Fibroblast of skin of left quadriceps (primary cell): ENCODE data around the gene IFNLR1.

Experiments
- DNase-seq, 2 experiments: peaks; one replicate each; pipeline ENCODE4 v3.0.0-alpha.2; 2013; ENCODE audit warnings: low read depth in 2 of 2

The IFNLR1 gene

DNA sequence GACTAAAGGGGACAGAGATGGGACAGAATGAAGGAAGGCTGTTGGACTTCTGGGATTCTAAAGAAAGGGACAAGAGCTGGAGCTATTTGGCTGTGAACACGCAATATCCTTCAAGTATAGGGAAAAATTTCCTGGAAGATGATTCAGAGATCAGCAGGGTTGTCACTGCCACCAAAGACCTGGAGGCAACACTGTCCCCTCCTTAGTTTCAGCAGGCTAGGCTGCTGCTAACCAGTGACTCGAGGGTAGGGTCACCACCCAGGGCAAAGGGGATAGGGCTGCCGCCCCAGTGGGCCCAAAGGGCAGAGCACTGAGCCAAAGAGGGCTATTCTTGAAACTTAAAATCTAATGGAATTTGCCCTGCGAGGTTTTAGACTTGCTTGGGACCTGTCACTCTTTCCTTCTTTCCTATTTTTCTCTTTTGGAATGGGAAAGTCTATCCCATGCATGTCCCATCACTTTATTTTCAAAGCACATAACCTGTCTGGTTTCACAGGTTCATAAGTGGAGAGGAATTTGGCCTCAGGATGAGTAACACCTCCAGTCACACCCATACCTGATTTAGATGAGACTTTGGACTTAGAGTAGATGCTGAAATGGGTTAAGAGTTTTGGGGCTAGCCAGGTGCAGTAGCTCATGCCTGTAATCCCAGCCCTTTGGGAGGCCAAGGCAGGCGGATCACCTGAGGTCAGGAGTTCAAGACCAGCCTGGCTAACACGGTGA, 11.9 kb downstream of the IFNLR1 start:
- DNase-seq = no peak

DNA sequence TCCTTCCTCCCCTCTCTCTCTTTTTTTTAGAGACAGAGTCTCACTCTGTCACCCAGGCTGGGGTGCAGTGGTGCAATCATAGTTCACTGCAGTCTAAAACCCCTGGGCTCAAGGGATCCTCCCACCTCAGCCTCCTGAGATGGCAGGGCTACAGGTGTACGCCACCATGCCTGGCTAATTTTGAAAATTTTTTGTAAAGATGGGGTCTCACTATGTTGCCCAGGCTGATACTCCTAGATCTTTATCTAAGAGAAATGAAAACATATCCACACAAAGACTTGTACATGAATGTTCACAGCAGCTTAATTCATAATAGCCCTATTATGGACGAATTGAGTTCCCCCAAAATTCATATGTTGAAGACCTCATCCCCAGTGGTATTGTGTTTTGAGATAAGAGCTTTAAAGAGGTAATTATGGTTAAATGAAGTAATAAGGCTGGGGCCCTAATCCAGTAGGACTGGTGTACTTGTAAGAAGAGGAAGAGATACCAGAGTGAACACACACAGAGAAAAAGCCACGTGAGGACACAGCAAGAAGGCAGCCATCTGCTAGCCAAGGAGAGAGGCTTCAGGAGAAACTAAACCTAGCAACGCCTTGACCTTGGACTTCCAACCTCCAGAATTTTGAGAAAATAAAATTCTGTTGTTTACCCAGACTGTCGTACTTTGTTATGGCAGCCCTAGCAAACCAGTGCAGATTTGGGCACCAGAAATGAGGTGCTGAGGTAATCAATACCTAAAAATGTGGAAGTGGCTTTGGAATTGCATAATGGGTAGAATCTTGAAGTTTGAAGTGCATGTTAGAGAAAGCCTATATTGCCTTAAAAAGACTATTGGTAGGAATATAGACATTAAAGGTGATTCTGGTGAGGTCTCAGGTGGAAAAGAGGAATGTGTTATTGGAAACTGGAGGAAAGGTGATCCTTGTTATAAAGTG, 13.2 kb downstream of the IFNLR1 start:
- DNase-seq = no peak

DNA sequence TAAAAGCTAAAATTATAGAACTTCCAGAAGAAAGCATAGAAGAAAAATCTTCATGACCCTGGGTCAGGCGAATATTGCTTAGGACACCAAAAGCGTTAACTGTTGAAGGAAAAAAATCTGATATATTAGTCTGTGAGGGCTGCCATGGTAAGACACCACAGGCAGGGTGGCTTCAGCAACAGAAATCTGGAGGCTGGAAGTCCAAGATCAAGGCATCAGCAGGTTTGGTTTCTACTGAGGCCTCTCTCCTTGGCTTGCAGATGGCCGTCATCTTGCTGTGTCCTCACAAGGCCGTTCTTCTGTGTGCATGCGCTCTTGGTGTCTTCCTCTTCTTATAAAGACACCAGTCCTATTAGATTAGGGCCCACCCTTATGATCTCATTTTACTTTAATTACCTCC, 14.5 kb downstream of the IFNLR1 start:
- no peak for DNase-seq

DNA sequence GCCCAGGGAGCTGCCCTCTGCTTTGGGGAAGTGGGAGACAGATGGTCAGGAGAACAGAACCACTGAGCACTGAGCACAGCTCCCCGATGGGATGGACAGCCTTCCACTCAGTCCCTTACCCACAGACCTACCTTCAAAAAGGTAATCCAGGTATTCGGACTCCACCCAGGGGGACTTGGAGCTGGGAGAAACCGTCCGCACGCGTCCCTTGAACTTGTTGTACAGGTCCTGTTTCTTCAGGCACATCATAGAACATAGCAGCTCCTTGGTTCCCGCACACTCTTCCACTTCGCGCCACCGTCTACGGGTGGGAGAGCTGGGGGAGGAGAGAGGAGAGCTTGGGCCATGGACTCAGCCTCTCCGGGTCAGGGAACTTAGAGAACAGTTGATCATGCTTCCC, 17.8 kb downstream of the IFNLR1 start:
- no peak for DNase-seq

DNA sequence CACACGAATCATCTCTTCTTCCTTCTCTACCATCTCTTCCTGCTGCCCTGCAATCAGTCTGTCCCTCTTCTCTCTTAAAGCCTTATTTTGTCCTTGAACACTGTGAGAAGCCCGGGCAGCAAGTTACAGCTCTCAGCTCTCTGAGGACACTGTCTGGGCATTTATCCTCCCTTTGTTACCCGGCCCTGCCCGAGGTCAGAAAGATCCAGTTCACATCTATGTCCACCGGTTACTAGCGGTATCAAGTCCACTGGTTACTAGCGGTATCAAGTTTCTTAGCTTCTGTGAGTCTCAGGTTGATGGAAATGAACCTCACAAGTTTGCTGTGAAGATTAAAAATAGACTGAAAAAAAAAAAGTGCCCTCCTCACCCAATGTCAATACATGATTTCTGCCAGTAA, 18.8 kb downstream of the IFNLR1 start:
- no peak for DNase-seq

GRCh38 chr1:24167008-24167407, 20.1 kb downstream of the IFNLR1 start:
- DNase-seq = no peak

DNA sequence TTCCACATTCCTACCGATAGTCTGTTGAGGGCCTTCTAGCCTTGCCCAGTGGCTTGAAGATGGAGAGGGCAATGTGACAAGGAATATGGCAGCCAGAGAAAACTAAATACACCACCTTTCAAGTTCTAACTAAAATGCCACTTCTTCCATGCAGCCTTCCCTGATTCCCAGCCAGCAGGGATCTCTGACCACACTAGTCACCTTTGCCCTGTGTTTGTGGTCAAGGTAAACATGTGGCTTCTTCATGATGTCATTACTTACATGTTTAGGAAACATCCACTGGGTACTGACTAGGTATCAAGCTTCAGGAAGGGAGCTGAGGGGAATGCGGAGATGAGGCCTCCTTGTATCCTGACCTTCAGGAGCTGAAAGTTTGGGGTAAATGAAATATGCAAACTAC, 21.6 kb downstream of the IFNLR1 start:
- DNase-seq = no peak

DNA sequence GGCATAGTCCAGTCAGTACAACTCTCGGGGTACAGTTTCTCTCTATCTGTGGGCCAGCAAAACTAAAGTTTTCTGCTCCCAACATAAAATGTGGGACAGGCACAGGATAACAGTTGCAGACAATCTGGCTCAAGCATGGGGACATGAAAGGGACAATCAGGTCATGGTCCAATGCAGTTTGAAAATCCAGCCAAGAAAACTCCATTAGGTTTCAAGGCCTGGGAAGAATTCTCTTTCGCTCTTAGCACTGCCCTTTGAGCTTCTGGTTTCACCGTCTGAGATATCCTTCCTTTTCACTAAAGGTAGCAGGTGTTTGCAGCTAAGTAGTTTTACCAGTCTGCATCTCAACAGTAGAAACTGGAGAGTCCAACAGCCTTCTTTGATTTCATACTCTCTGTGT, 23.1 kb downstream of the IFNLR1 start:
- DNase-seq = no peak

- DNase-seq = no peak
Observed at GRCh38 chr1:24162201-24162600, 24.9 kb downstream of the IFNLR1 start.

DNA sequence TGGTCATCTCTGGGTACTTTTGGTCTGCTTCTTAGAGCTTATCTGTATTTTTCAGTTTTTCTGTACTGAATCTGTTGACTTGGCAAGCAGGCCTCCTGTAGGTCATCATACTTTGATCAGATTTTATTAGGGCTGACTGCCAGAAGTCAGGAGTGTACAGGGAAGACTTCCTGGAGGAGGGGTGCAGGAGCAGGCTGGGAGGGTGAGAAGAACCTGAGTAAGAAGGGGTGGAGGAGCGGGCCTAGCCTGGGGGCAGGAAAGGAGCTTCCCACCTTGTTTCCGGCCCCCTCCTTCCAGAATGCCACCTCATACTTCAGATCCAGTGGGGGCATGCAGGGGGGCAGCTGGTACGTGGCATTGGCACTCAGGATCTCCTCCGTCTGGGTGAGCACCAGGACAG, 25.8 kb downstream of the IFNLR1 start:
- DNase-seq = no peak

DNA sequence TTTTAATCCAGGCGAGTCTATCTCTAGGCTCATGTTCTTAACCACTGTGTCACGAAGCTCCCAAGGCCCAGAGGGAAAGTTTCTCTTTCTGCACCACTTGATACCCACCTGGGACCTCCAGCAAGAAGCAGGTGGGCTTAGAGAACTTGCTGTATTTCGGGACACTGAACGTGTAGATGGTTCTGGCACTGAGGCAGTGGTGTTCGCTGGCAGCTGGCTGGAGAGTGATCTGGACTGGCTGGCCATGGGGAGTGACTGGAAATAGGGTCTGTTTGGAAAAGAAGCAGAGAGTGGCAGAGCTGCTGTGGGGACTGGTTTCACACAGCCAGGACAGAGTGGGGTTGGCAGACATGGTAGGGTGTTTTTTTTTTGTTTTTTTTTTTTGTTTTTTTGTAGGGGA, 27.7 kb downstream of the IFNLR1 start:
- DNase-seq = no peak

DNA sequence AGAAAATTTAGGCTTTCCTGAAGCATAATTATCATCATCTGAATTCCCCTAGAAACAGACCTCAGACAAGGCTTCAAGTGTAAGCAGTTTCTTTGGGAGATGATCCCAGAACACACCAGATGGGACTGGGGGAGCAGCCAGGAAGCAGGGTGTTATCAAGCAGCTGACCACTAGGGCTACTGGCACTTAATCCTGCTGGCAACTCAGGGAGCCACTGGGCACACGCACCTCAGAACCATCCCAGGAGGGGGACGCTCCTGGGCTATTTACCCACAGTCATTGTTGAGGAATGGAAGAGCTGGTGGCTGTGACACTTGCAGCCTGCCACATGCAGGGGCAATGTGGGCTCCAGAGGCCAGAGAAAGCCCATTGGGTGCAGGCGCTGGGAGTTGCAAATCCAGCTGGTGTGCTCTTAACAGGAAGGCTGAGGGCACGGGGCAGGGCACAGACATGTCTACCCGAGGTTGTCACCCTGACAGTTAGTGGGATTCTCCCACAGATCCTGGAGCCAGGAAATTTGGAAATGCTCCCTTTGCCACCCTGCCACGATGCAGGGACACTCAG, 29.1 kb downstream of the IFNLR1 start:
- DNase-seq = no peak

DNA sequence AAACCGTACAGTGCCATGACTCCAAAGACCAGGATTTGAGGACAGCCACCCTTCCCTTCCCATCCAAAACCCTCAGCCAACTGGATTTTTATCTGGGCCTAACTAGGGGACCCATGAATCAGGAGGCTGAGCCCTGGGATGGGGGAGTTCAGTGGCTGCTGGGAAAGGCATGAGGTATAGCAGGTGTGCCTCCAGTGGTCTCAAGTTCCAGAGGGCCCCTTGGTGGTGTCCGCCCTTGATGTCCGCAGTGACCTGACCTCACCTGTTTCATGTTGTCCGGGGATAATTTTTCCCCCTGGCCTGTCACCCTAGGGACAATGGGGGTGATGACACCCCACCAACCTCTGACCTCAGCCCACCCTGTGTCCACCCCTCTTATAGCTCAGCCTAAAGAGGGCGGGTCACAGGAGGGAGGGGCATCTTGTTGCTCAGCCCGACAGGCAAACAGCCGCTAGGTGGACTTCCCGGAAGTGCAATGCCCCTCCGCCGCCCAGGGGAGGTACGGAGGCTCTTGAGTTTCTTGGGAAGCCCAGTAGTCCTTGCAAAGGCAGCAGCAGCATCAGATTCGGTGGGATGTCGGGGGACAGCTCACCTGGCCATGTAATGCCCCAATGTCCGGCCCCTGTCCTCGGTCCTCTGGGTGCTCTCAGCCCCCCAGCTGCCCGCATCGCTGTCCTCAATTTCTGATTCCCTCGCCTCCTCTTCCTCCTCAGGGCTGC, 30.4 kb downstream of the IFNLR1 start:
- no peak for DNase-seq

- no peak for DNase-seq
Observed at GRCh38 chr1:24155011-24155782, 31.9 kb downstream of the IFNLR1 start.

GRCh38 chr1:24154215-24154614, 32.9 kb downstream of the IFNLR1 start:
- no peak for DNase-seq

DNA sequence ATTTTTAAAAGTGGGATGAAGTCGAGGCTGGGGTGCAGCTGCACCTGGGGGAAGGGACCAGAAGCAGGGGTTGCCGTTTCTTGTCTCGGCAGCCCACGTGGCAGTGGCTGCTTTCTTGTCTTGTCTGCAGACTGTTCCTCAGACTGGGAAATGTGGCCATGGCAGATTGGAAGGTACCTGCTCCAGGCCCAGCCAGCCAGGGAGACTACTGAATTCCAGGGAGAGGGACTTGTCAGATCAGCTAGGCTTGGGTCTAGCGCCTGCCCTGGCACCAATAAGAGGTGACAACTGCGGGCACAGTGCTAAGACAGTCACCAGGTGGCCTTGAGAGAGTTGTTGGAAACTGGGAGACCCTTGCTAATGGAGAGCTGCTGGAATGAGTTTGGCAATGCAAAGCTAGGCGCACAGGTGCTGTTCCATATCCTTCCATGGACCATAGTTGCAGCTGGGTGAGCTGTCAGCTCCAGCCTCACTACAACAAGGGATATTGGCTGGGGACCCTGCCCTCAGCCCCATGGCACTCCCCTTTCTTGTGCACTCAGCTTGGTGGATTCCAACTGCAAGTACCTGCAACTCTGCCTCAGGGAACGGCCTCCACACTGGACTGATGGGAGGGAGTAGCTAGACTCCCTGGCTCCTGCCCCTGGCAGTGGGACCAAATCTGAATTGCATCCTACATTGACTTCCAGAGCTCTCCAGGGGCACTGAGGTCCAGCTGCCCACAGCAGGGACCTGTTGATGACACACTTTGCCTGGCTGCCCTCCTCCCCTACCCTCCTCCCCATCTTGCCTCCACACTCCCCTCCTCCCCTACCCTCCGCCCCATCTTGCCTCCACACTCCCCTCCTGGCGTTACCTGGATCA, 34.2 kb downstream of the IFNLR1 start:
- no peak for DNase-seq

- no peak for DNase-seq
Observed at GRCh38 chr1:24151175-24151533, 35.9 kb downstream of the IFNLR1 start.

DNA sequence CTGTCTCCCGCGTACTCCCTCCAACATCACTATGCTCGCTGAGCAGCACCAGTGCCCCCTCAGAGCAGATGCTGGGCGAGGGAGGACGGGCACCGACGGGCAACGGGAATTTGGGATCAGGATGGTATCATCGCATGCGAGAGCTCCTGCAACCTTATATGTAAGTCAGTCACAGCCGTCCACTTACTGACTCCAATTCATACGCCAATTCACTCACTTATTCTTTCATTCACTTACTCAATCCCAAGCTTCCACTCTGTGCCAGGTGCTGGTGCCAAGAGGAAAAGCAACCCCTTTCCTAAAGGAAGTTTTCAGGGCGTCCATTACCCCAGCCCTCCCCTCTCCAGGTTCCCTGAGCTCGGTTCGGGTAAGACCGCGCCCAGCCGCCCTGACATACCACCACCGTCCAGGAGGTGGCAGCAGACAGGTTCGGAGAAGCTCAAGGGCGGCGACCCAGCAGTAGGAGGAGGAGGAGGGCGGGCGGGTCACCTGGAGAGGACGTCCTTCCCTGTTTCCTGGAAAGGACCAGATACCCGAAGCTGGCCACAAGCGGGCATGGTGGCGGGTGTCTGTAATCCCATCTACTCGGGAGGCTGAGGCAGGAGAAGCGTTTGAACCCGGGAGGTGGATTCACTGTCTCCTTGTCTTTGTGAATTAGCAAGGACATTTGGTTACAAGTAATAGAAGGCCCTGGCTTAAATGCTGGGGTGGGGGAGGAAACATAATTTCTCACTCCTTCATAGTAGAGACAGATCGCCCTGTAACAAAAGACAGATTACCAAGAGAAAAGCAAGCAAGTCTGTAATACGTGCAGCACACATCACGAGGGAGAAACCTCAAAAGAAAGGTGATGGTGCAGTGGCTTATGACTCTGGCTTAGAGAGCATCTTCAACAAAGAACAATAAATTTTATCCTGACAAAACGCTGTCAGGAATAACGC, 36.6 kb downstream of the IFNLR1 start:
- peak; percentile 30 to 37 for DNase-seq

DNA sequence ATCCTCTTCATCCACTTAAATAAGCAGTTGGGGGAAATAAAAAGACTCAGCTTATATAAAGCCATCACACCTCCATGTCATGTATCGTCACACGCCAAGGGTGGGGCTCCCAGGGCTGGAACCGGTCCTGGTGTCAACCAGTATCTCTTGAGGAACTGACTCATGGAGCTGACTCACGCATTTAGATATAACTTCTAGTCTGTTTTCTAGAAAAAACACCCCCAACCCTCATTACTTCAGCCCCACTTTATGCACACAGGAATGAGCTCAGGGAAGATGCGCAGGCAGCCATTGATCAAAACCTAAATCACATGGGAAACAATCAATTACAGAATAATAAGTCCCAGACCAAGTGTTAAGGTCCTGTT, 37.2 kb downstream of the IFNLR1 start:
- DNase-seq = peak in 1 of 2 experiments; percentile 4
